UCSD-AML1 (cell line): ENCODE measurements around the gene RBMS3.
"Not testable (repeated sequence)": the region's sequence is repeated elsewhere in the genome, so short reads cannot be mapped to it uniquely, and the experiment has no call there.

Experiments used
- DNase-seq: peaks from one replicate; lab custom pipeline; 2025; ENCODE audit not compliant: unreplicated experiment; lab: John Stamatoyannopoulos, UW

Gene RBMS3

GRCh38 chr3:29759411-29760225 is 478.7 kb downstream of the RBMS3 start:
- DNase-seq: no peak

DNA sequence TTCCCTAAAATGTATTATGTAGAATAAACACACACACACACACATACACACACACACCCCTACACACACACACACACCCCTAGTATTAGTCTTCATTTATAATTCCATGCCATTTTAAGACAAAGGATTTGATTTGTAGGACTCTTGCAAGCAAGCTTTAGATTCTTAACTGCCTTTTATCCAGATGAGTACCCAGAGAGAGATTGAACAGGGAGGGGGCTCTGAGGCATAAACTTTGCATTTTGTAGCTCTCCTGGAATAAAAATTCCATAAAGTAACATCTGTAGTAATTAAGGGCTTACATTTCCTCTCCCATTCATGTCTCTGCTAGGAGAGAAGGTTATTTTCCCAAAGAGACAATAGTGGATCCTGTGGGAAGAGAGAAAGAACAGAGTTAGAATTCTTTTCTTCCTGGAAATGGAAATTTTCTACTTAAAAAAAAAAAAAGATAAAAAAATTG is 479.4 kb downstream of the RBMS3 start:
- no peak for DNase-seq

DNA sequence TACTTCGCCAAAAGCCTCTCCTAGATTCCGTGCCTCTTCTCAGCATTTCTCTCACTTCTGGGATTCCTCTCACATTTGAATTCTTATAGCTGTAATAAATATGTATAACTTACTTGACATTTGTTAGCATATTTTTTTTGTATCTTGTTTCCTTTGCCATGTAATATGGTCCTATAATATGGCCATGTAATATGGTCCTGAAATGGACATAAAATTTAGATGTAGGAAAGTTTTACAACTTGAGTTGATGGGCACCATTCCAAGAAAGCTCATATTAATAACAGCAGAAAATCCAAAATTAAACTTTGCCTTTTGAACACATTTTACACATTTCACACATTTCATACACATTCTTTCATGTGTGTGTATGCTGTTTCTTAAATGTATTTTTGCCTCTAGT is 480.6 kb downstream of the RBMS3 start:
- no peak for DNase-seq

GRCh38 chr3:29763115-29763514 is 482.2 kb downstream of the RBMS3 start:
- no peak for DNase-seq

DNA sequence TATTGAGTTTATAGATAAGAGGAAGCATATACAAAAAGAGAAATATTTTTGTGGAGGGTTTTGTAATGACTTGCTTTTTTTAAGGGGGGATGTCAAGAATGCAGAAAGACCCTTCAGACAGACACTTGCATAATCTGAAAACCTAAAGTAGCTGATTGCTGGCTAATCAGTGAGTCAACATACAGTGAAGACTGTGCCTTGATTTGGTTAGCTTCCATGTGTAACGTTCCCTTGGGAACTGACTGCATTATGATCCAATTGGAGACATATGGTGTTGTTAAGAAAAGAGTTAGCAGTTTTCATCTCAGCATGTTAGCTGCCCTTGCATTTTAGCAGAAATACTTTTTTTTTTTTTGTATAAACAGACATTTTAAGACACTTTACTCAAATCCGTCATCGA is 483.2 kb downstream of the RBMS3 start:
- no peak for DNase-seq

DNA sequence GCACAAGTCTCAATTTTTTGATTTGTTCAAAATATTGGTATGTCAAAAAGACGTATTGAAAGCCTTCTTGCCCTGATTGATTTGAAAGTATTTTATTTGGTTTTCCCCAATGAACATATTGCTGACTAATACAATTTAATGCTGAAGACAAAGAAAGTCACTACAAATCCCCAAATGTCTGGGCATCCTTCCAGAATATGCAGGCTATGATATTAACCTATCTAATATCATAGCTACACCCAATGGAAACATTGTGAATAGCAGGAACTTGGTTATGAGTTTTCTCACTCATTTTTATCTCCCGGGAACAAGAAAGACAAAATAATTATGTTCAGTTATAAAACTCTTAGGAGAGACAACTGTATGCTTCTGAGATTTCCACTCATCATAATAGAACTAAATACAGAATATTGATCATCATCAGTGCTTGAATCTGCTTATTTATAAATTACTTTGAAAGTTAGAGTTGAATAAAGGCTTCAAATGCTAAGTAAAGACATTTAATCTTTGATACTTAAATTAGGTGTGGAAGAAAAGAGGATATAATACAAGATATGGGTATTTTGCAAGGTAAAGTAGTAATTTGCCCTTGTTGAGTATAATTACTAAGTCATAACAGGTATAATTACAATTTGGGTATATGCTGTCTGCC is 483.9 kb downstream of the RBMS3 start:
- no peak for DNase-seq

DNA sequence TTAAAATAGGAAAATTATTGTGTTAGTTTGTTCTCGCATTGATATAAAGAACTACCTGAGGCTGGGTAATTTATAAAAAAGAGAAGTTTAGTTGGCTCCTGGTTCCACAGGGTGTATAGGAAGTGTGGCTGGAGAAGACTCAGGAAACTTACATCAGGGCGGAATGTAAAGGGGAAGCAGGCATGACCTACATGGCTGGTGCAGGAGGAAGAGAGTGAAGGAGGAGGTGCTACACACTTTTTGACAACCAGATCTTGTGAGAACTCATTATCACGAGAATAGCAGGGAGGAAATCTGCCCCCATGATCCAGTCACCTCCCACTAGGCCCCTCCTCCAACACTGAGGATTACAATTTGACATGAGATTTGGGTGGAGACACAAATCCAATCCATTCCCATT is 490.7 kb downstream of the RBMS3 start:
- DNase-seq: peak; percentile 32

DNA sequence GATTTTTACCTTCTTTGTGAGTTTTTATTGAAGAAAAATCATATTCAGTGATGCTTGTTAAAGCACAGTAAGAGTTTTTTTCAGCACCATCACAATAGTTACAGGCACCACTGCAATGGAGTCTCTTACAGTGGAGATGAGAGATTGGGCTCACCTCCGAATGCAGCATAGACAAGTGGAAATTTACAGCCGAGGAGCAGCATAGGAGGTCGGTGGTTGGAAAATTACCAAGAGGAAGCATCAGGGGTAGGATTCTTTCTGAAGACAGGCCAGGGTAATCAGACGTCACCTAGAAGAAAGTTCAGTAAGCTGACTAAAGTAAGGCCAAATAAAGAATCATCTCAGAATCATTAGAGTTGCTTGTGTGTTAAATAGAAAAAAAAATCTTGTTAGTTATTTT is 491.6 kb downstream of the RBMS3 start:
- no peak for DNase-seq

- no peak for DNase-seq
Measured at GRCh38 chr3:29773481-29773880, 492.6 kb downstream of the RBMS3 start.

DNA sequence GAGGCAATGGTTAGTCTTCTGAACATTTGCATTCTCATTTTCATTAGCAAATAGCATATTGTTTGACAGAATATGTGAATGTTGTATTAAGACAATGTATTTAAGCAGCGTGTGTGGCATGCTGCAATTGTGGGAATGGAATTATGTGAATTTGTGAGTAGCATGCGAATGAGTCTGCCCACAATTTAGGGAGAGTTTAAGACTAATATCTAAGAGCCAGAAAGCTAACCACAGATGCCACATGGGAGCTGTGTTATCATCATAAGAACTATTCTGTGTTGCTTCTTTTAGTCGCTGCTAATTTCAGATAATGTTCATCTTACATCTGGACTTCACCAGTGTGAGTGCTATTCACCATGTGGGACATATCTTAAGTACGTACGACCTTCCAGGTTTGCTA is 494.5 kb downstream of the RBMS3 start:
- DNase-seq: no peak

DNA sequence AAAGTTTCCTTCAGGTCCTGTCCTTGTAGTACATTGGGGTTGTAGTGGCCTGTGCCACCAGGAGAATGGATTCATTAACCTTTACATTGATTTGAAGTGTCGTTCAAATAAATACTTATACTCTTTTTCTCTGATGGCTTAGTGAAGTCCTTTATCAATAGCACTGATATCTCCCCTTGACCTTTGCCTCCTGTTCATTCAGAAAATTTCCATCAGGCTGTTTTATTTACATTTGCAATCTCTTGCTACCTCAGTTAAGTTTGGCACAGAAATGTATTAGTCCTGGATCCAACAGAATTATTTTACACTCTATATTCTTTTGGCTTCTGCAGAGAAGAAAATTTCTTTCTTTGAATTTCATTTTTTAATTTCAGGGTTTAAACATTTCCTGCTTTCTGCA is 497.0 kb downstream of the RBMS3 start:
- no peak for DNase-seq

GRCh38 chr3:29789686-29790085 is 508.8 kb downstream of the RBMS3 start:
- no peak for DNase-seq

GRCh38 chr3:29796808-29797207 is 515.9 kb downstream of the RBMS3 start:
- DNase-seq: no peak

GRCh38 chr3:29802057-29802456 is 521.2 kb downstream of the RBMS3 start:
- no peak for DNase-seq

GRCh38 chr3:29804044-29804443 is 523.2 kb downstream of the RBMS3 start:
- no peak for DNase-seq

DNA sequence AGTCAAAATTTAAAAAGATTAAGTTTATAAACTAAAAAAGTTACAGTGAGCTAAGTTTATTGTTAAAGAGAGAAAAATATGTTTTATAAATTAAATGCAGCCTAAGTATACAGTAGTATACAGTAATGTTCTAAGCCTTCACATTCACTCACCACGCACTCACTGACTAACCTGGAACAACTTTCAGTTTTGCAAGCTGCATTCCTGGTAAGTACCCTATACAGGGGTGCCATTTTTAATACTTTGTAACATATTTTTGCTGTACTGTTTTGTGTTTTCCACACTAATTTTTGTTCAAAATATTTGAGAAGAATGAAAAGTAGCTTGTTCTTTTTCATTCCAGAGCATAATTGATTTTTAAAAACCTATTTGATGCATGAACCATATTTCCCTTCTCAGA is 524.9 kb downstream of the RBMS3 start:
- DNase-seq: no peak

- not testable (repeated sequence) for DNase-seq
Measured at GRCh38 chr3:29808324-29808723, 527.5 kb downstream of the RBMS3 start.

DNA sequence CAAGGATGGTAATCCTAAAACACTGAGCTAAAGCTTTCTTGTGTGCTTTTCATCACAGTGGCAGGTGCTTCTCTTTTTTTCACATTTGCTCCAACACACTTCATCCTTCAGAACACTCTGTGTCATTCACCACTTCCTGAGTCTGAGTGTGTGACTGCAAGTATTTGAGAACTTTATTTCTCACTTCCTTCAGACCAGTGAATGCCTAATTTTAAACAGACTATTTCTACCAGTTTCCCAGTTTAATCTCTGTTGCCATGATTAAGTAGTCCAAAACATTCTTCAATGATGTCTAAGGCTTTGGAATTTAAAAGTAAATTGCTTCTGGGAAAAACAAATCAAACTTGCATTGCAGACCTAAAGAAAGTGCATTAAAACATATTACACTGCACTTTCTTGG is 541.2 kb downstream of the RBMS3 start:
- no peak for DNase-seq

DNA sequence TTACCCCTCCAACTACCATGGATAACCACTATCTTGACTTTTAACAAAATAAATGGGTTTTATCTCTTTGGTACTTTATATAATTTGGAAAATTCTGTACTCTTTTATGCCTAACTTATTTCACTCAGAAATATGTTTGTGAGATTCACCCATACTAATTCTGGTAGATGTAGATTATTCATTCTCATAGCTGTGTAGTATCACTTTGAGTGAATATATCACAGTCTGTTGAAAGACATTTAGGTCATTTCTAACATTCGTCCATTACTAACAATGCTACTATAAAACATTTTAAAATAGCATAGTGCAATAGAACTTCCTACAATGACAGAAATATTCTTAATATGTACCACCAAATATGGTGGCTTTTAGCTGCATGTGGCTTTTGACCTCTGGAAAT is 542.4 kb downstream of the RBMS3 start:
- no peak for DNase-seq

- DNase-seq: no peak
Measured at GRCh38 chr3:29826712-29827111, 545.8 kb downstream of the RBMS3 start.

GRCh38 chr3:29827756-29828155 is 546.9 kb downstream of the RBMS3 start:
- DNase-seq: no peak

- DNase-seq: no peak
Measured at GRCh38 chr3:29829340-29829739, 548.5 kb downstream of the RBMS3 start.

GRCh38 chr3:29850641-29851040 is 569.8 kb downstream of the RBMS3 start:
- no peak for DNase-seq
